ENCODE measurements around the gene OLFML1. TPM values are rescaled to one million over a fixed set of nuclear protein-coding genes. Genes with fewer than 3 reads are reported as not detected.

The OLFML1 gene
- total and polyA plus RNA-seq, 2 of the 8 experiments (the other 6 are each of a cell fraction or from before 2014, with no cell fraction given), result 0.24 TPM; not detected in 1

DNA sequence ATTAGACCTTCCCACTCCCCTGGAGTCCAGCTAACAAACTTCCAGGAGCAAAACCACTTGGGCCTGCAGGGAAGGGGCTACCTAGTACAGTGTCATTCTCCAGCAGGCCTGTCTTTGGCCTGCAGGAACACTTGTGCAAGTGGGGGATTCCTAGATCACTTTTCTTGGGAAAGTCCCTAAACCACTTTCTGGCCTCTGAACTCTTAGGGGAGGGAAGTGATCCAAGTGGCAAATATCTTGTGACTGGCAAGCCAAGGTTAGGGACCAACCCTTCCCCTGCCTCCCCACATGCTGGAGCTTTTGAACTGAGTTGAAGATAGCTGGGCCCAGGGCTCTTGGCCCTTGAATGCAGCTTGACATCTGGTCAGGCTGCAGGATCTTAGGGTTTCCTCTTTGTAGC is 45.7 kb downstream of the OLFML1 start (continued):
- TF ChIP-seq, protein P1, sequence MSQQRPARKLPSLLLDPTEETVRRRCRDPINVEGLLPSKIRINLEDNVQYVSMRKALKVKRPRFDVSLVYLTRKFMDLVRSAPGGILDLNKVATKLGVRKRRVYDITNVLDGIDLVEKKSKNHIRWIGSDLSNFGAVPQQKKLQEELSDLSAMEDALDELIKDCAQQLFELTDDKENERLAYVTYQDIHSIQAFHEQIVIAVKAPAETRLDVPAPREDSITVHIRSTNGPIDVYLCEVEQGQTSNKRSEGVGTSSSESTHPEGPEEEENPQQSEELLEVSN (IDR thresholded peaks at IDR 0.05), result no peak
- TF ChIP-seq BCL11A (IDR thresholded peaks at IDR 0.05; ENCODE audit: low read depth in 2 of 2, low read length in 2 of 2) (no peak), EP300 (IDR thresholded peaks at IDR 0.05; ENCODE audit: borderline replicate concordance in 1 of 2, low read depth in 2 of 2, low read length in 2 of 2) (no peak), POLR2A (IDR thresholded peaks at IDR 0.05; ENCODE audit: control extremely low read depth in 1 of 2, low read depth in 2 of 2, low read length in 2 of 2) (no peak), SUZ12 (IDR thresholded peaks at IDR 0.05; ENCODE audit: low read length) (no peak), SP2 (IDR thresholded peaks at IDR 0.05; ENCODE audit: low read length) (no peak)
